Neural crest cell (in vitro differentiated cells): ENCODE data around the gene CNN2. TPM values are rescaled to one million over a fixed set of nuclear protein-coding genes. Genes with fewer than 3 reads are reported as not detected.

Experiments
- DNase-seq: peaks from one replicate; pipeline ENCODE4 v3.0.0; 2021; ENCODE audit warnings: low read depth, mixed read lengths, low spot score
- H3K27ac Mint-ChIP-seq: one replicate; pipeline ENCODE4 v1.8.0; 2021; ENCODE audit warnings: mild to moderate bottlenecking, mixed read lengths; ENCODE audit not compliant: unreplicated experiment
- H3K27me3 Mint-ChIP-seq: 2 replicates; pipeline ENCODE4 v1.8.0; 2021; ENCODE audit warnings: low read depth, mild to moderate bottlenecking, mixed read lengths
- H3K36me3 Mint-ChIP-seq: 2 replicates; pipeline ENCODE4 v1.8.0; 2021; ENCODE audit warnings: low read depth, mild to moderate bottlenecking, mixed read lengths
- H3K4me1 Mint-ChIP-seq: 2 replicates; pipeline ENCODE4 v1.8.0; 2021; ENCODE audit warnings: mixed read lengths
- H3K4me3 Mint-ChIP-seq: one replicate; pipeline ENCODE4 v1.8.0; 2021; ENCODE audit warnings: mild to moderate bottlenecking, mixed read lengths
- H3K9me3 Mint-ChIP-seq: 2 replicates; pipeline ENCODE4 v1.8.0; 2021; ENCODE audit warnings: mixed read lengths
- total RNA-seq: library from RNA; stranded (reverse); gene quantifications from 2 replicates; pipeline ENCODE4 v1.2.1, GENCODE V29; 2021
- TF ChIP-seq, protein P1 (sequence below): fragments of 200-600 bp; sonication (generic); conservative IDR thresholded peaks from 2 replicates; pipeline ENCODE4 v1.5.0; 2021; ENCODE audit warnings: antibody characterized with exemption, mild to moderate bottlenecking

Gene CNN2
- total RNA-seq, 1 donor from 2014 or later, result 140 TPM

DNA sequence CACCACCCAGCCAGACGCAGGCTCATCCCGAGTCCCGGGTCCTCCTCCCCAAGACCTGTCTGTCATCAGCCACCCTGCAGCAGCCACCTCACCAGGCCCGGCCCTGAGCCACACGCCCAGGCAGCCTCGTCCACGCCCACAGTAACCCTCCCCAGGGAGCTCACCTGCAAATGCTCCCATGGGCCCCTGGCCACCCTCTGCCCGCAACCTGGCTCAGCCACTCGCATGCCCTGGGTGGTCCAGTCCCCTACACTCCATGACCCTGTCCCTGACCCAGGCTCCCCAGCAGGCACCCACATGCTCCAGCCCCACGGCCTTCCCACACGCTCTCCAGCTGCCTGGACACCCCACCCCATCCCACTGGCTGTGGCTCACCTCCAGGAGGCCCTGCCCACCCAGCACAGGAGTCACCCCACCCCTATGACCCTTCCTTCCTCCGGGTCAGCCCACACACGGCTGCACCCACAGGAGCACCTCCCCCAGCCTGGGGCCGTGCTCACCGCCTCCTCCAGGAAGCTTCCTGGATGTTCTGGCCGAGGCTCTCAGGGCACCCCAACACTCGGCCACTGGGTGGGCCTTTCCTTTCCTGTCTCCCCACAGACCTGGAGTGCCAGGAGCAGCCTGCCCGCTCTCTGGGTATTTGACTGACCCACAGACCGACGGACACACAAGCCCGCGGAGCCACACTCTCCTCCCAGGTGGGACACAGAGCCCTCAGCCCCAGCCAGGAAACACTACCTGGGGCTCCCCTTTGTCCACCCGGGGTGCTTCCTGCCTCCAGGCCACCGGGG, 9.1 kb upstream of the CNN2 start:
- H3K27me3 Mint-ChIP-seq, result peaks cover 6% of the 10 kb centered on the region
- DNase-seq, result no peak
- H3K9me3 Mint-ChIP-seq, result no peaks in the 10 kb centered on the region
- peaks cover 31% of the 10 kb centered on the region for H3K4me1 Mint-ChIP-seq
- peak overlapping the region; percentile 84 for H3K4me3 Mint-ChIP-seq
- no peaks in the 10 kb centered on the region for H3K36me3 Mint-ChIP-seq
- TF ChIP-seq, protein P1, sequence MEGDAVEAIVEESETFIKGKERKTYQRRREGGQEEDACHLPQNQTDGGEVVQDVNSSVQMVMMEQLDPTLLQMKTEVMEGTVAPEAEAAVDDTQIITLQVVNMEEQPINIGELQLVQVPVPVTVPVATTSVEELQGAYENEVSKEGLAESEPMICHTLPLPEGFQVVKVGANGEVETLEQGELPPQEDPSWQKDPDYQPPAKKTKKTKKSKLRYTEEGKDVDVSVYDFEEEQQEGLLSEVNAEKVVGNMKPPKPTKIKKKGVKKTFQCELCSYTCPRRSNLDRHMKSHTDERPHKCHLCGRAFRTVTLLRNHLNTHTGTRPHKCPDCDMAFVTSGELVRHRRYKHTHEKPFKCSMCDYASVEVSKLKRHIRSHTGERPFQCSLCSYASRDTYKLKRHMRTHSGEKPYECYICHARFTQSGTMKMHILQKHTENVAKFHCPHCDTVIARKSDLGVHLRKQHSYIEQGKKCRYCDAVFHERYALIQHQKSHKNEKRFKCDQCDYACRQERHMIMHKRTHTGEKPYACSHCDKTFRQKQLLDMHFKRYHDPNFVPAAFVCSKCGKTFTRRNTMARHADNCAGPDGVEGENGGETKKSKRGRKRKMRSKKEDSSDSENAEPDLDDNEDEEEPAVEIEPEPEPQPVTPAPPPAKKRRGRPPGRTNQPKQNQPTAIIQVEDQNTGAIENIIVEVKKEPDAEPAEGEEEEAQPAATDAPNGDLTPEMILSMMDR, result no peak
- peak overlapping the region; percentile 22 for H3K27ac Mint-ChIP-seq

DNA sequence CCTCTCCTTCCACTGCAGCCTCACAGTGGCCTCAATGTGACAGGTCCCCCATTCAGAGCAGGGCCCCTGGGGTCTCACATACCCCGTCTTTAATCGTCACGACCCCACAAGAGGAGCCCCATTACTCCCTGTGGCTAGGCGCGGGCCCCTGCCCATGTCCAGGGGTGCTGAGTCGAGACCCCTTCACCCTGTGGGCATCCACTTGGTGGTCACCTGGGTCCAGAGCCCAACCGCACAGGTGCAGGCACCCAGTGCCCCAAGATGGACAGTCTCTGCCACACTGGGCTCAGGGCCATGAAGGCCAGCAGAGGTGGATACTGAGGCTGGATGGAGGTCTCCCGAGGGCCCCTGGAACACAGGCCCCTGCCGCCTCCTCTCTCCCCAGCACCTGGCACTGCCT, 8.5 kb upstream of the CNN2 start:
- H3K27ac Mint-ChIP-seq, result no peak overlapping the region
- TF ChIP-seq, protein P1, result no peak
- peaks cover 31% of the 10 kb centered on the region for H3K4me1 Mint-ChIP-seq
- no peaks in the 10 kb centered on the region for H3K9me3 Mint-ChIP-seq
- H3K4me3 Mint-ChIP-seq, result no peak overlapping the region
- H3K36me3 Mint-ChIP-seq, result no peaks in the 10 kb centered on the region
- H3K27me3 Mint-ChIP-seq, result peaks cover 6% of the 10 kb centered on the region
- no peak for DNase-seq

DNA sequence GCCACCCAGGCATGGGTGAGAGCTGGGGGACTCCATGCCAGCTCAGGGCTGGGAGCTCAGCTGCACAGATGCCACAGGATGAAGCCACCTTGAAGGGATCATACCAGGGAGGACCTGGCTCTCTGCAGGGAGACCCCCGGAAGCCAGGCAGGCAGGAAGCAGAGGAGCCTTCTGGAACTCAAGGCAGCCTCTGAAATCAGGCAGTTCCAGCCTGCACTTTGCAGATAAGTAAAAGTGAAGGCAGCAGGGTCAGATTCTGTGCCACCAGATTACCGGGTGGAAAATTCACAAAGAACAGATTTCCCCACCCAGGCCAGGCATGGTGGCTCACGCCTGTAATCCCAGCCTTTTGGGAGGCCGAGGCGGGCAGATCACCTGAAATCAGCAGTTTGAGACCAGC, 8.0 kb upstream of the CNN2 start:
- H3K4me3 Mint-ChIP-seq, result peak overlapping the region; percentile 94
- DNase-seq, result no peak
- peaks cover 31% of the 10 kb centered on the region for H3K4me1 Mint-ChIP-seq
- peaks cover 6% of the 10 kb centered on the region for H3K27me3 Mint-ChIP-seq
- H3K9me3 Mint-ChIP-seq, result no peaks in the 10 kb centered on the region
- TF ChIP-seq, protein P1, result no peak
- H3K36me3 Mint-ChIP-seq, result no peaks in the 10 kb centered on the region
- H3K27ac Mint-ChIP-seq, result no peak overlapping the region

DNA sequence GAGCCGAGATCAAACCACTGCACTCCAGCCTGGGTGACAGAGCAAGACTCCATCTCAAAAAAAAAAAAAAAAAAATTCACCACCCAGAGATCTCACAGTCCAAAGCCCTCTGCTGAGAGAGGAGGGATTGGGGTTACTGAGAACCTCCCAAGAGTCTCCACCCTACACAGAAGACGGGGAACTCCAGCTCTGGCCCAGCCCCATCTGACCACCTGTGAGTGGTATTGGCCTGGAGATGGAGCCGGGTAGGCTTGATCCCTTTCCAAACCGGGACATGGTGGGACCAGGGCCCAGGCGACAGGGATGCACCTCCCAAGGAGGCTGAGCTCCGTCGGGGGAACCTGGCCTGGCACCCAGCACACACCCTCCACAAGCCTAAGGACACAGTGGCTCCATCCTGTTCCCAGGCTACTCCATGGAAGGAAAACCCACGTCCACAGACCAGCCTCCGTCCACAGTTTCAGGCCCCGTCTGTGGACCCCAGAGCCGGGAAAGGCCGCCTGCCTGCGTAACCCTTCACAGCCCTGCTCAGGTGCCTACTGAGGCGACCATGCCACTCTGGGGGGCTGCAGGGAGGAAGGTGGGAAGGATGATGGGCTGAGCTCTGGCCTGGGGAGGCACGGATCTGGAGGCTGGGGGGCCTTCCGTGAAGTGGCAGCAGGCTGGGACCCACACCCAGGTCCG, 7.3 kb upstream of the CNN2 start:
- Mint-ChIP-seq H3K27me3 (peaks cover 6% of the 10 kb centered on the region), H3K4me3 (peak overlapping the region; percentile 94), H3K4me1 (peaks cover 31% of the 10 kb centered on the region), H3K9me3 (no peaks in the 10 kb centered on the region), H3K27ac (no peak overlapping the region), H3K36me3 (no peaks in the 10 kb centered on the region)
- no peak for DNase-seq
- TF ChIP-seq, protein P1, result no peak

DNA sequence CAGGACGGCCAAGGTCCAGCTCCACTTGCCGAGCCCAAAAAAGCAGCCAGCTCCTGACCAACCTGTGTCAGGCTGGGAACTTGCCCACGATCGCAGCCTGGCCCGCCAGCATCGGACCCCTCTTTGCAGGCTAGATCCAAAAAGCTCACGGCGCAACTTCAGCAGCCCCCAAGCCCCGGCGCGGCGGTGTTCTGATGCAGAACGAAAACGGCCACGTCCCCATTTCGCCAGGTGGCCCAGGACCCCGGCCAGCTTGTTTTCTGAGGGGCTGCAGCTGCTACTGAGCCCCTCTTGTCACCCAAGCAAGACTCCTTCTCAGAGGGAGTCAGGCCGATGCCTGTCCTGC, 6.8 kb upstream of the CNN2 start:
- Mint-ChIP-seq H3K9me3 (no peaks in the 10 kb centered on the region), H3K27ac (peak overlapping the region; percentile 67), H3K4me1 (peaks cover 31% of the 10 kb centered on the region), H3K27me3 (peaks cover 6% of the 10 kb centered on the region), H3K36me3 (no peaks in the 10 kb centered on the region), H3K4me3 (peak overlapping the region; percentile 94)
- DNase-seq, result no peak
- TF ChIP-seq, protein P1, result no peak
